MCF 10A (cell line): ENCODE data around the gene PRRC2A. TPM values are rescaled to one million over a fixed set of nuclear protein-coding genes. Genes with fewer than 3 reads are reported as not detected.

Experiments used
- BruUV-seq: library from RNA; stranded (reverse); fragments of 400-500 nt; replicated peaks from 2 replicates; lab custom pipeline; 2021; lab: Mats Ljungman, UMichigan
- CTCF ChIA-PET: fragments of 300-600 bp; sonication (Branson Sonifier 250); formaldehyde crosslinking; extraction: SDS; loops from one replicate; lab custom pipeline; 2021; ENCODE audit warnings: antibody characterized with exemption, inconsistent platforms; lab: Yijun Ruan, JAX
- POLR2A ChIA-PET: fragments of 300-600, 350-650 bp; sonication (Branson Sonifier 250); formaldehyde crosslinking; extraction: SDS; loops from one replicate; lab custom pipeline; 2020; ENCODE audit warnings: antibody characterized with exemption, inconsistent platforms; lab: Yijun Ruan, JAX
- DNase-seq: peaks from one replicate; pipeline ENCODE4 v3.0.0-alpha.2; 2018; ENCODE audit not compliant: unreplicated experiment
- H3K27ac Mint-ChIP-seq: one replicate; pipeline ENCODE4 v1.8.0; 2022; ENCODE audit warnings: mild to moderate bottlenecking, low read depth, mixed read lengths; ENCODE audit not compliant: unreplicated experiment
- H3K27me3 Mint-ChIP-seq: one replicate; pipeline ENCODE4 v1.8.0; 2022; ENCODE audit warnings: mixed read lengths; ENCODE audit not compliant: insufficient read depth, unreplicated experiment
- H3K36me3 Mint-ChIP-seq: one replicate; pipeline ENCODE4 v1.8.0; 2022; ENCODE audit warnings: mild to moderate bottlenecking, moderate library complexity, mixed read lengths; ENCODE audit not compliant: insufficient read depth, unreplicated experiment
- H3K4me1 Mint-ChIP-seq: one replicate; pipeline ENCODE4 v1.8.0; 2022; ENCODE audit warnings: mixed read lengths; ENCODE audit not compliant: insufficient read depth, unreplicated experiment
- H3K4me3 Mint-ChIP-seq: one replicate; pipeline ENCODE4 v1.8.0; 2022; ENCODE audit warnings: mild to moderate bottlenecking, moderate library complexity, mixed read lengths; ENCODE audit not compliant: unreplicated experiment
- H3K9me3 Mint-ChIP-seq: one replicate; pipeline ENCODE4 v1.8.0; 2022; ENCODE audit warnings: mixed read lengths; ENCODE audit not compliant: unreplicated experiment
- CTCF ChIP-seq: fragments of 200-600 bp; IDR thresholded peaks from one replicate; pipeline ENCODE4 v1.8.0; 2022; ENCODE audit warnings: antibody characterized with exemption, mild to moderate bottlenecking; ENCODE audit not compliant: unreplicated experiment
- intact Hi-C: fragments of 100-400 bp; cut with micrococcal nuclease; formaldehyde crosslinking; loops from 2 replicates; pipeline ENCODE4 v1.14.1; 2022
- total RNA-seq: library from RNA; stranded (reverse); gene quantifications from 2 replicates; pipeline ENCODE4 v1.2.3, GENCODE V29; 2022

Gene PRRC2A
- total RNA-seq, 1 experiment from 2014 or later: 247 TPM

- intact Hi-C loops: no loop called here
- H3K36me3 Mint-ChIP-seq: no peaks in the 10 kb centered on the region
- DNase-seq: peak; percentile 29
- H3K27ac Mint-ChIP-seq: no peak overlapping the region
- ChIA-PET CTCF (interaction anchor here (0.7 to 18.9 kb wide), 3 partner anchors 12 to 126 kb away, joined by 3 to 215 read pairs (median 3); partner anchors contain the start of gene NCR3), POLR2A (interaction anchor here (1.5 kb wide), 1 partner anchor 13 kb away, joined by 6 read pairs; no protein-coding TSS in a partner anchor)
- H3K9me3 Mint-ChIP-seq: no peaks in the 10 kb centered on the region
- no TSS peak for BruUV-seq
- no peaks in the 10 kb centered on the region for H3K27me3 Mint-ChIP-seq
- peak; percentile 33 for TF ChIP-seq CTCF
- peaks cover 17% of the 10 kb centered on the region for H3K4me1 Mint-ChIP-seq
- no peak overlapping the region for H3K4me3 Mint-ChIP-seq
Observed at GRCh38 chr6:31585491-31585890, 35.0 kb upstream of the PRRC2A start.

- H3K36me3 Mint-ChIP-seq: no peaks in the 10 kb centered on the region
- no peaks in the 10 kb centered on the region for H3K27me3 Mint-ChIP-seq
- no TSS peak for BruUV-seq
- intact Hi-C loops: no loop called here
- no peak for DNase-seq
- no peak for TF ChIP-seq CTCF
- ChIA-PET POLR2A (interaction anchor here (1.5 kb wide), 1 partner anchor 12 kb away, joined by 6 read pairs; no protein-coding TSS in a partner anchor), CTCF (interaction anchor here (0.7 to 18.9 kb wide), 2 partner anchors 11 to 126 kb away, joined by 3 to 215 read pairs; partner anchors contain the start of gene NCR3)
- H3K27ac Mint-ChIP-seq: no peak within 1 kb of the TSS
- no peak within 1 kb of the TSS for H3K4me3 Mint-ChIP-seq
- H3K9me3 Mint-ChIP-seq: no peaks in the 10 kb centered on the region
- H3K4me1 Mint-ChIP-seq: peaks cover 15% of the 10 kb centered on the region
Observed at GRCh38 chr6:31586008-31586407, 34.5 kb upstream of the PRRC2A start, which contains the start of gene LST1. LST1 (plus strand) TSS chr6:31586277; CDS start chr6:31587300, 1,023 bp downstream.

GRCh38 chr6:31586599-31587281 is 33.8 kb upstream of the PRRC2A start:
- Mint-ChIP-seq H3K27ac (no peak overlapping the region), H3K36me3 (no peaks in the 10 kb centered on the region), H3K27me3 (no peaks in the 10 kb centered on the region), H3K4me3 (no peak overlapping the region), H3K9me3 (no peaks in the 10 kb centered on the region), H3K4me1 (peaks cover 8% of the 10 kb centered on the region)
- intact Hi-C loops: no loop called here
- no peak for DNase-seq
- ChIA-PET CTCF (interaction anchor here (1.1 to 18.9 kb wide), 2 partner anchors 11 to 12 kb away, joined by 4 to 215 read pairs; partner anchors contain the start of genes NCR3 and TNF), POLR2A (interaction anchor here (0.6 to 1.5 kb wide), 2 partner anchors 12 to 27 kb away, joined by 3 to 6 read pairs; no protein-coding TSS in a partner anchor)
- no peak for TF ChIP-seq CTCF
- BruUV-seq: no TSS peak
